Measurements from ENCODE around the gene SPIRE2.

GRCh38 chr16:89867918-89868317 is 39.6 kb downstream of the SPIRE2 start:
- no peak for TF ChIP-seq C11orf30 (IDR thresholded peaks at IDR 0.05; ENCODE audit: low read depth)
- TF ChIP-seq, protein P1, sequence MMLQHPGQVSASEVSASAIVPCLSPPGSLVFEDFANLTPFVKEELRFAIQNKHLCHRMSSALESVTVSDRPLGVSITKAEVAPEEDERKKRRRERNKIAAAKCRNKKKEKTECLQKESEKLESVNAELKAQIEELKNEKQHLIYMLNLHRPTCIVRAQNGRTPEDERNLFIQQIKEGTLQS (IDR thresholded peaks at IDR 0.05) = no peak
- TF ChIP-seq, protein P1 (CRISPR knock-in tag; conservative IDR thresholded peaks at IDR 0.05) = no peak
- no peak for TF ChIP-seq HIVEP1 (CRISPR knock-in tag; IDR thresholded peaks at IDR 0.05)
- TF ChIP-seq TARDBP (IDR thresholded peaks at IDR 0.05) = no peak

All from K562 (cell line).